ENCODE data around the gene FER. TPM values are rescaled to one million over a fixed set of nuclear protein-coding genes. Genes with fewer than 3 reads are reported as not detected.

Gene FER
- total and polyA plus RNA-seq, 2 experiments from 2014 or later: 10.6 to 29.4 TPM

- DNase-seq (ENCODE audit: low spot score): no peak
- no peaks in the 10 kb centered on the region for H3K79me2 ChIP-seq
- no peaks in the 10 kb centered on the region for H3K9me3 ChIP-seq (ENCODE audit: low read depth)
- WGBS (ENCODE audit: low lambda C conversion rate, missing lambda C conversion rate): 87% methylated on average over 5 of the region's 5 CpGs
- H3K4me2 ChIP-seq: no peak overlapping the region
- no peaks in the 10 kb centered on the region for H3K9me2 ChIP-seq (replicated peaks; ENCODE audit: insufficient read depth)
- no peak overlapping the region for H3K27ac ChIP-seq
- no peaks in the 10 kb centered on the region for H3K36me3 ChIP-seq (replicated peaks; ENCODE audit: insufficient read depth, low read depth)
- H4K20me1 ChIP-seq (ENCODE audit: insufficient read depth, poor library complexity, severe bottlenecking): no peaks in the 10 kb centered on the region
- H3K4me3 ChIP-seq: no peak overlapping the region
- H3K4me1 ChIP-seq (ENCODE audit: insufficient read depth): no peaks in the 10 kb centered on the region
- no peak overlapping the region for H2AFZ ChIP-seq
- TF ChIP-seq EZH2 (IDR thresholded peaks at IDR 0.05; ENCODE audit: borderline replicate concordance): no peak
- no peak for TF ChIP-seq EZH2phosphoT487 (IDR thresholded peaks at IDR 0.05; ENCODE audit: low read depth, severe bottlenecking, unreplicated experiment)
- TF ChIP-seq CTCF (IDR thresholded peaks at IDR 0.05; ENCODE audit: poor library complexity): no peak
- no peaks in the 10 kb centered on the region for H3K27me3 ChIP-seq
Observed at GRCh38 chr5:109199799-109200620, 452.3 kb downstream of the FER start.

DNA sequence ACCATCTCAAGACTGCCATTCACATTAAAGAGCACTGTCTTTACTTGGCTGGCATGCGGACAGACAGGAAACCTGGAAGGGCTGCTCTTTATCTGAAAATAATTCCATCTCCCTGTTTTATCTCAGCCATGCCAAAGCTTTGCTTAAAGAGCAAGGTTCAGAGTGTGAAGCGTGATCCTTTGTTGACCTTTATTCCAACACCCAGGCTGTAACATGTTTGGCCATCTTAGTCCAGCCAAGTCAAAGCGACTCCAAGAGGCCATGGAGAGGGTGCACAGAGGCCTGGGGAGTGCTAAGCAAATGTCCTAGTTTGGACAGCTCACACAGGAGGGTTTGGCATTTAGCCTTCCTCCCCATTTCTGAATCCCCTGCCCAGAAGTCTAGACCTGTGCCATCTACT is 467.3 kb downstream of the FER start:
- H3K27me3 ChIP-seq: no peaks in the 10 kb centered on the region
- H3K27ac ChIP-seq: no peak overlapping the region
- 65% methylated on average over 3 of the region's 3 CpGs for WGBS (ENCODE audit: low lambda C conversion rate, missing lambda C conversion rate)
- H3K36me3 ChIP-seq (replicated peaks; ENCODE audit: insufficient read depth, low read depth): no peaks in the 10 kb centered on the region
- no peak for TF ChIP-seq EZH2 (IDR thresholded peaks at IDR 0.05; ENCODE audit: borderline replicate concordance)
- TF ChIP-seq EZH2phosphoT487 (IDR thresholded peaks at IDR 0.05; ENCODE audit: low read depth, severe bottlenecking, unreplicated experiment): no peak
- TF ChIP-seq CTCF (IDR thresholded peaks at IDR 0.05; ENCODE audit: poor library complexity): no peak
- no peak overlapping the region for H2AFZ ChIP-seq
- H3K9me2 ChIP-seq (replicated peaks; ENCODE audit: insufficient read depth): no peaks in the 10 kb centered on the region
- H3K9me3 ChIP-seq (ENCODE audit: low read depth): no peaks in the 10 kb centered on the region
- no peaks in the 10 kb centered on the region for H3K4me1 ChIP-seq (ENCODE audit: insufficient read depth)
- H4K20me1 ChIP-seq (ENCODE audit: insufficient read depth, poor library complexity, severe bottlenecking): no peaks in the 10 kb centered on the region
- no peak for DNase-seq (ENCODE audit: low spot score)
- no peak overlapping the region for H3K4me2 ChIP-seq
- no peak overlapping the region for H3K4me3 ChIP-seq
- no peaks in the 10 kb centered on the region for H3K79me2 ChIP-seq

GRCh38 chr5:109218818-109219217 is 471.1 kb downstream of the FER start:
- Histone ChIP-seq H4K20me1 (ENCODE audit: insufficient read depth, poor library complexity, severe bottlenecking) (no peaks in the 10 kb centered on the region), H3K79me2 (no peaks in the 10 kb centered on the region), H3K4me3 (no peak overlapping the region), H3K9me2 (replicated peaks; ENCODE audit: insufficient read depth) (no peaks in the 10 kb centered on the region), H2AFZ (no peak overlapping the region), H3K9me3 (ENCODE audit: low read depth) (no peaks in the 10 kb centered on the region), H3K4me1 (ENCODE audit: insufficient read depth) (no peaks in the 10 kb centered on the region), H3K4me2 (no peak overlapping the region), H3K27me3 (no peaks in the 10 kb centered on the region), H3K36me3 (replicated peaks; ENCODE audit: insufficient read depth, low read depth) (no peaks in the 10 kb centered on the region), H3K27ac (no peak overlapping the region)
- TF ChIP-seq EZH2phosphoT487 (IDR thresholded peaks at IDR 0.05; ENCODE audit: low read depth, severe bottlenecking, unreplicated experiment): no peak
- TF ChIP-seq CTCF (IDR thresholded peaks at IDR 0.05; ENCODE audit: poor library complexity): no peak
- TF ChIP-seq EZH2 (IDR thresholded peaks at IDR 0.05; ENCODE audit: borderline replicate concordance): no peak
- no peak for DNase-seq (ENCODE audit: low spot score)
- WGBS (ENCODE audit: low lambda C conversion rate, missing lambda C conversion rate): 68% methylated on average over 4 of the region's 4 CpGs
